GM12875 (cell line): Measurements from ENCODE around the gene KCNG2.

Source experiments
- H3K4me3 ChIP-seq: one replicate; pipeline ENCODE4 v1.5.1; 2011; ENCODE audit warnings: low read depth, low read length, control low read depth
- TF ChIP-seq, protein P1 (sequence below): IDR thresholded peaks from 2 replicates; pipeline ENCODE4 v1.5.1; 2011; ENCODE audit warnings: low read depth, mild to moderate bottlenecking, control low read depth, inconsistent platforms, low read length, moderate library complexity, borderline replicate concordance; ENCODE audit not compliant: insufficient read depth

The KCNG2 gene

DNA sequence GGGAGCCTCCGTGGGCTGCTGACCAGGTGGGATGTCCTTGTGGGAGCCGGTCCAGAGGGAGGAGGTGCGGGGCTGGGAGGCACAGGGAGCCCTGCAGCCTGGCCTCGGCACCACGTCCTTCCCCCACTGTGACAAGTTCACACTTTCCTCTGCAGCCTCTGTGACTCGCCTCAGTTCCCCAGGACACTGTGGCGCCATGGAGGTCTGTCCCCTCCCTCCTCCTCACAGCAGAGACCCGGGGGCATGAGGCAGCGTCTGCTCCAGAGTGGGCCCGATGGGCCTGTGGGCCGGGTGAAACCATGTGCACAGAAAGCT, 27.3 kb upstream of the KCNG2 start:
- TF ChIP-seq, protein P1, sequence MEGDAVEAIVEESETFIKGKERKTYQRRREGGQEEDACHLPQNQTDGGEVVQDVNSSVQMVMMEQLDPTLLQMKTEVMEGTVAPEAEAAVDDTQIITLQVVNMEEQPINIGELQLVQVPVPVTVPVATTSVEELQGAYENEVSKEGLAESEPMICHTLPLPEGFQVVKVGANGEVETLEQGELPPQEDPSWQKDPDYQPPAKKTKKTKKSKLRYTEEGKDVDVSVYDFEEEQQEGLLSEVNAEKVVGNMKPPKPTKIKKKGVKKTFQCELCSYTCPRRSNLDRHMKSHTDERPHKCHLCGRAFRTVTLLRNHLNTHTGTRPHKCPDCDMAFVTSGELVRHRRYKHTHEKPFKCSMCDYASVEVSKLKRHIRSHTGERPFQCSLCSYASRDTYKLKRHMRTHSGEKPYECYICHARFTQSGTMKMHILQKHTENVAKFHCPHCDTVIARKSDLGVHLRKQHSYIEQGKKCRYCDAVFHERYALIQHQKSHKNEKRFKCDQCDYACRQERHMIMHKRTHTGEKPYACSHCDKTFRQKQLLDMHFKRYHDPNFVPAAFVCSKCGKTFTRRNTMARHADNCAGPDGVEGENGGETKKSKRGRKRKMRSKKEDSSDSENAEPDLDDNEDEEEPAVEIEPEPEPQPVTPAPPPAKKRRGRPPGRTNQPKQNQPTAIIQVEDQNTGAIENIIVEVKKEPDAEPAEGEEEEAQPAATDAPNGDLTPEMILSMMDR = no peak
- H3K4me3 ChIP-seq = no peak overlapping the region

DNA sequence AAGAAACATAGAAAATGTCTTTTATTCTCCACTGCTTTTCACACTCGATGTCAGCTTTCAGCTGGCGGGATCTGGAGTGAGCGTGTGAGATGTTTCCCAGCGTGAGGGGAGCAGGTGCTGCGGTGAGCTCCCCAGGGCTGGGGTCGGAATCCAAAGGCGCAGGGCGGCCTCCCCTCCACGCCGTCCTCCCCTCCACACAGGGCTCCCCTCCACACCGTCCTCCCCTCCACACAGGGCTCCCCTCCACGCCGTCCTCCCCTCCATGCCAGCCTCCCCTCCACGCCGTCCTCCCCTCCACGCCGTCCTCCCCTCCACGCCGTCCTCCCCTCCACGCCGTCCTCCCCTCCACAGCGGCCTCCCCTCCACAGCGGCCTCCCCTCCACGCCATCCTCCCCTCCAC, 26.9 kb upstream of the KCNG2 start:
- TF ChIP-seq, protein P1 = no peak
- H3K4me3 ChIP-seq = no peak overlapping the region

DNA sequence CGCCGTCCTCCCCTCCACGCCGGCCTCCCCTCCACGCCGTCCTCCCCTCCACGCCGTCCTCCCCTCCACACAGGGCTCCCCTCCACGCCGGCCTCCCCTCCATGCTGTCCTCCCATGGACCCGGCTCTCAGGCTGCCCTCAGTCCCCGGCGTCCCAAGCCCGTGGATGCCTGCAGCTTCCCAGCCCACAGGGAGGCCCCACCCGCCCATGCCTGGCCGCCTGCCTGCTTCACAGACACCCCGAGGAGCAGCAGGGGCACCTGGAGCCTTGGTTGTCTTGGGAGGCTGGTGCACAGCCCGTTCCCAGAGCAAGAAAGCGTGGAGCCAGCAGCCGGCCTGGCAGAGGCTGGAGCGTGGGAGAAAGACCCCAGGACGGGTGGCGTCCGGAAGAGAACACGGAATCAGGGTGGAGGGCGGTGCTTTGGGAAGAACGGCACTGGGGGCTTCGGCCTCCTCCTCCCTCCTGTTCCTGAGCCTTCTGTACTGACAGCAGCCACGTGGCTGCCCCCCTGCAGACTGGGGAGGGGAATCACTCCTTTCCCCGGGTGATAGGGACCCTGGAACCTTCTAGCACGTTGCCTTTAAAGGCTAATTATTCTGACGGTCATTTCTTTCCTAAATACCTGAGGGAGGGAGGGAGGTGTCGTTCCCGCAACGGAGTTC, 26.2 kb upstream of the KCNG2 start:
- TF ChIP-seq, protein P1 = no peak
- H3K4me3 ChIP-seq = no peak overlapping the region

DNA sequence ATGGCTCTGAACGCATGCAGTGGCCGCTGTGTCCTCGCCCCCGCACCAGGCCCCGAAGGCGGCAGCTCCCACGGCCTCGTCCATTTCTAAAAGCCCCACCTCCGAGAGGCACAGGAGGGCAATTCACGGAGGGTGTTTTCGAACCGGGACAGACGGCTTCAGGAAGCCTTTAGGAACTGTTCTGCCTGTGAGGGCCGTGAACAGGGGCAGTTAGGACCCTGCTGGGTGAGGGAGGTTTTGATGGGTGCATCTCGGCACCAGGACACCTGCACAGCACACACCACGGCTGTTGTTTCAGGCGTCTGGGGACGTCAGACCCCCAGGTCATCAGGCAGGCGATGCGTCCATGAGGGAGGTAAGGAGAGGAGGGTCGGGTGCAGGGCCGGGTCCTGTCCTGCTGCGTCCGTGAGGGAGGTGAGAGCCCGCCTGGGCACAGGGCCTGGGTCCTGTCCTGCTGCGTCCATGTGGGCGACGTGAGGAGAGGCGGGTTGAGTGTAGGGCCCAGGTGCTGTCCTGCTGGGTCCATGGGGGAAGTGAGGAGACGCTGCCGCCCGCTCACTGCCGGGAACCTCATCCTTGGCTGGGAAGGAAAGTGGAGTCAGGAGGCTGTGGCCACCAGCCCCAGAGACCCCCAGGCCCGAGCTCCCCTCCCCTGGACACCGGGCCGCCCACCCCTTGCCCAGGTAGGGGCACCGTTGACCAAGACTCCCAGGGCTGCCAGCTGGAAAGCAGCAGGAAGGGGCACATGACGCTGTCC, 25.5 kb upstream of the KCNG2 start:
- TF ChIP-seq, protein P1 = no peak
- no peak overlapping the region for H3K4me3 ChIP-seq

DNA sequence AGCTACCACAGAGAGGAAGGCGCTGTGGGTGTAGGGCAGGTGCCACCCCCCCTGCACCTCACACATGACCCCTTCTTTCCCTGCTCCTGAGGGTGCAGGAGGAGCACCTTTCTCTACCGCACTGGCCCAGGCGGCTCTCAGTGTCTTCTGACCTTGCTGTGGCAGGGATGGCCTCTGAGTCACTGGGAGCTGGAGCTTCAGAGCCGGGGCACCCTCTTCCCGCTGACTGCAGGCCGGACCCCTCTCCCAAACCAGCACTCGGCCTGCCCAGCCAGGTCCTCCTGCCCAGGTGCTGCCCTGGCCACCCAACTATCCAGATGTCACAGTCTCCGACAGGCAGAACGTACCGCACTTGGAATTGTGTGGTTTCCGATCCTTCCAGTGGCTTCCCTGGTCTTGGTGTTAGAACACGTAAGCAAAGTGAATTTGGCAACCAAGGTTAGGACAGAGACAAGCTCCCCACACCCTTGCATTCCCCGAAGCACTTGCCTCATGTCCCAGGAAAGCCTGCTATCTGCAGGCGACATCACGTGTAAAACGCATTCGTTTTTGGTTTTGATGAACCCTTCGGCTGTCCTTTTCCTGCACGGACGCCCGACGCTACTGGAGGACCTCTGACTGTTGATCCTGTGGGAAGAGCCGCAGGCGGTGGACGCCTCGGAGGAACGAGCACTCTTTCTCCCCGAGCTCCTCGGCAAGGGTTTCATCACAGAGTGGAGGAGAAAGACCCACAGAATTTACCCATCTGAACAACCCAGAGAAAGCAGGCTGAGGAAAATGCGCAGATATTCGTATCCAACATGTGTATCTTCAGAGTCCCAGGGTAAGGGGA, 24.7 kb upstream of the KCNG2 start:
- TF ChIP-seq, protein P1 = no peak
- H3K4me3 ChIP-seq = no peak overlapping the region

- H3K4me3 ChIP-seq = no peak overlapping the region
- TF ChIP-seq, protein P1 = no peak
These were observed 23.6 kb upstream of the KCNG2 start for GRCh38 chr18:79774111-79774510.
